SK-N-DZ (cell line): ENCODE data around the gene BTRC.

Experiments used
- DNase-seq: peaks from one replicate; pipeline ENCODE4 v3.0.0-alpha.2; 2015; ENCODE audit warnings: low spot score

BTRC gene

GRCh38 chr10:101444058-101444898, 90.3 kb downstream of the BTRC start:
- DNase-seq, result no peak

GRCh38 chr10:101446071-101446470, 92.1 kb downstream of the BTRC start:
- DNase-seq, result no peak

- peak; percentile 24 for DNase-seq
Measured at GRCh38 chr10:101446947-101447346, 93.0 kb downstream of the BTRC start.

GRCh38 chr10:101447477-101447876, 93.5 kb downstream of the BTRC start:
- no peak for DNase-seq

- DNase-seq, result peak; percentile 67
Measured at GRCh38 chr10:101450277-101451080, 96.5 kb downstream of the BTRC start.

- DNase-seq, result no peak
Measured at GRCh38 chr10:101451261-101451660, 97.3 kb downstream of the BTRC start.

- peak; percentile 55 for DNase-seq
Measured at GRCh38 chr10:101451667-101452069, 97.7 kb downstream of the BTRC start.

GRCh38 chr10:101452176-101452575, 98.2 kb downstream of the BTRC start:
- no peak for DNase-seq

- no peak for DNase-seq
Measured at GRCh38 chr10:101452593-101452992, 98.6 kb downstream of the BTRC start.

- no peak for DNase-seq
Measured at GRCh38 chr10:101453318-101453717, 99.4 kb downstream of the BTRC start.

GRCh38 chr10:101453791-101454718, 100.1 kb downstream of the BTRC start:
- DNase-seq, result peak; percentile 28

GRCh38 chr10:101458869-101459268, 104.9 kb downstream of the BTRC start:
- DNase-seq, result no peak

- DNase-seq, result no peak
Measured at GRCh38 chr10:101464082-101464481, 110.1 kb downstream of the BTRC start.

GRCh38 chr10:101464599-101464998, 110.6 kb downstream of the BTRC start:
- peak; percentile 26 for DNase-seq

- no peak for DNase-seq
Measured at GRCh38 chr10:101466016-101466912, 112.3 kb downstream of the BTRC start.

GRCh38 chr10:101467286-101467770, 113.4 kb downstream of the BTRC start:
- peak; percentile 75 for DNase-seq

- no peak for DNase-seq
Measured at GRCh38 chr10:101468159-101468558, 114.2 kb downstream of the BTRC start.

- DNase-seq, result no peak
Measured at GRCh38 chr10:101476383-101476782, 122.4 kb downstream of the BTRC start.

- no peak for DNase-seq
Measured at GRCh38 chr10:101478956-101479355, 125.0 kb downstream of the BTRC start.

- DNase-seq, result no peak
Measured at GRCh38 chr10:101481256-101481655, 127.3 kb downstream of the BTRC start.
